T-helper 22 cell (primary cell): ENCODE results near the gene GPD1.
"Not testable (repeated sequence)": the region's sequence is repeated elsewhere in the genome, so short reads cannot be mapped to it uniquely, and the experiment has no call there.

Experiments used
- DNase-seq: peaks from one replicate; pipeline ENCODE4 v3.0.0-alpha.2; 2020; ENCODE audit warnings: low read depth

GPD1 gene

DNA sequence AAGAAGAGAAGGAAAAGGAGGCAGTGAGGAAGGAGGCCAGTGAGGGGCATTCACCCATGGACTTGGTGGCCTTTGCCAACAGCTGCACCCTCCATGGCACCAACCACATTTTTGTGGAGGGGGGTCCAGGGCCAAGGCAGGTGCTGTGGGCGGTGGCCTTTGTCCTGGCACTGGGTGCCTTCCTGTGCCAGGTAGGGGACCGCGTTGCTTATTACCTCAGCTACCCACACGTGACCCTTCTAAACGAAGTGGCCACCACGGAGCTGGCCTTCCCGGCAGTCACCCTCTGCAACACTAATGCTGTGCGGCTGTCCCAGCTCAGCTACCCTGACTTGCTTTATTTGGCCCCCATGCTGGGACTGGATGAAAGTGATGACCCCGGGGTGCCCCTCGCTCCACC is 30.1 kb upstream of the GPD1 start:
- DNase-seq, result no peak

GRCh38 chr12:50074936-50075807 is 28.6 kb upstream of the GPD1 start:
- DNase-seq, result peak; percentile 52

DNA sequence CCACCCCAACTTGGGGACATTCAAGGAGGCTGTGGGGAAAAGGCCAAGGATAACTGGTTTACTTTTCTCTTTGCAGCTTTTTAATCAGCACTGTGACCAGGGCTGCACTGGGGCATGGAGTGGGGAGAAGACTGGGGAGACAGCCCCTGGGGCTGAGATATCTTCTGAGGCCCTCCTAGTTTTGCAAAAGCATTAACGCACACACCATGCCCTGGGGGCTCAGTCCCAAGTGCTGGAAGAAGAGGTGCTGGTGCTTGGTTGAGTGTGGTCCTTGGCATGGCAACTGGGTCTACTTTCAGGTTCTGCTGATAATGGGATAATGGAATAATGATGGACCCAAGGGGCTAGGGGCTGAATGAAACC is 28.0 kb upstream of the GPD1 start:
- DNase-seq, result no peak

- DNase-seq, result no peak
Measured at GRCh38 chr12:50077099-50077498, 26.7 kb upstream of the GPD1 start.

DNA sequence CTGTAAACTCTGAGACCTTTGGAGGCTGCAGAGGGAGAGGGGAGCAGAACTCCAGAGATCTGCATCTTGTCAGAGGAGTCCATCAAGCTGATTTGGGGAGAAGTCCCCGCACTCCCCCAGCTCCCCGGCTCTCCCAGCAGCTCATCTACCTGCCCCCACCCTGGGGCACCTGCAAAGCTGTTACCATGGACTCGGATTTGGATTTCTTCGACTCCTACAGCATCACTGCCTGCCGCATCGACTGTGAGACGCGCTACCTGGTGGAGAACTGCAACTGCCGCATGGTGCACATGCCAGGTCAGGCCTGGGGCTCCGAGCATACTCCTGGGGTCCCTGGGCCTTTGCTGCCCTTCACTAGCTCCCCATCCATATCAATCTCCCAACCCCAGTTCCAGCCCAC is 25.5 kb upstream of the GPD1 start:
- DNase-seq, result no peak

GRCh38 chr12:50079771-50080170 is 24.0 kb upstream of the GPD1 start:
- no peak for DNase-seq

DNA sequence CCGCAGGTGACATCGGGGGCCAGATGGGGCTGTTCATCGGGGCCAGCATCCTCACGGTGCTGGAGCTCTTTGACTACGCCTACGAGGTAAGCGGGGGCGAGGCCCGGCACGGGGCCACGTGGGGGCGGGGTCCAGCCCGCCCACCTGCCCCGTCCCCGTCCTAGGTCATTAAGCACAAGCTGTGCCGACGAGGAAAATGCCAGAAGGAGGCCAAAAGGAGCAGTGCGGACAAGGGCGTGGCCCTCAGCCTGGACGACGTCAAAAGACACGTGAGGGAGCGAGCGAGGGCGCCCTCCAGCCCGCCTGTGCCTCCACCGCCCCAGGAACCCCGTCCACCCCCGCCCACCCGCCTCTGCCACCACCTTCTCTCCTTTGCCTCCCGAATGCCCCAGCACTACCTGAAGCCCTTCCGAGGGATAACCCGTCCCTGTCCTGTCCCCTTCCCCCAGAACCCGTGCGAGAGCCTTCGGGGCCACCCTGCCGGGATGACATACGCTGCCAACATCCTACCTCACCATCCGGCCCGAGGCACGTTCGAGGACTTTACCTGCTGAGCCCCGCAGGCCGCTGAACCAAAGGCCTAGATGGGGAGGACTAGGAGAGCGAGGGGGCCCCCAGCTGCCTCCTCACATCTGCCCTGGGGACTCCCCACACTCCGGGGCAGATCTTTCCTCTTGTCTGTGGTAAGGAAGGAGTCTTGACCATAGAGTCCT is 22.6 kb upstream of the GPD1 start:
- DNase-seq, result no peak

DNA sequence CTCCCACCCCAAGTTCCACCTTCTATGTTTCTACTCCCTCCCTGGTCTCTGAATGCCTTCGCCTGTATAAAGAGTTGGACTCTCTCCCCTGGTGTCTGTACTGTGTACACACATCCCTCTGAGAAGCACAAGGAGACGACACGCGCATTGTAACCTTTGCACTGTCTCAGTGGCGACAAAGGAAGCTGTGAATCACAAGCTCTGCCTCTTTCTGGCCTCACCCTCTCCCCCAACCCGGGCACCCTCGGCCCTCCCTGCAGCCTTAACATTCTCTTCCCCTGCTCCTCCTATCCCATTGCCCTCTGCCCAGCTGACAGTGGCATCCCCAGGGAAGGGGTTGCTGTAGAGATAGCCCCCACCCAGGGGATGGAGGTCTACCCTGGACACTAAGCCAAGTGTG is 21.2 kb upstream of the GPD1 start:
- no peak for DNase-seq

GRCh38 chr12:50083301-50083700 is 20.5 kb upstream of the GPD1 start:
- no peak for DNase-seq

- DNase-seq, result not testable (repeated sequence)
Measured at GRCh38 chr12:50084409-50084774, 19.4 kb upstream of the GPD1 start.

- peak; percentile 81 for DNase-seq
Measured at GRCh38 chr12:50084775-50085614, 18.8 kb upstream of the GPD1 start, which contains the start of gene SMARCD1. Gene SMARCD1, plus strand, starts transcription at chr12:50085342. Its CDS starts 28 bp downstream, at chr12:50085370.

- no peak for DNase-seq
Measured at GRCh38 chr12:50085615-50086072, 18.2 kb upstream of the GPD1 start.

- no peak for DNase-seq
Measured at GRCh38 chr12:50086148-50086547, 17.7 kb upstream of the GPD1 start.

GRCh38 chr12:50087151-50087550 is 16.7 kb upstream of the GPD1 start:
- no peak for DNase-seq

DNA sequence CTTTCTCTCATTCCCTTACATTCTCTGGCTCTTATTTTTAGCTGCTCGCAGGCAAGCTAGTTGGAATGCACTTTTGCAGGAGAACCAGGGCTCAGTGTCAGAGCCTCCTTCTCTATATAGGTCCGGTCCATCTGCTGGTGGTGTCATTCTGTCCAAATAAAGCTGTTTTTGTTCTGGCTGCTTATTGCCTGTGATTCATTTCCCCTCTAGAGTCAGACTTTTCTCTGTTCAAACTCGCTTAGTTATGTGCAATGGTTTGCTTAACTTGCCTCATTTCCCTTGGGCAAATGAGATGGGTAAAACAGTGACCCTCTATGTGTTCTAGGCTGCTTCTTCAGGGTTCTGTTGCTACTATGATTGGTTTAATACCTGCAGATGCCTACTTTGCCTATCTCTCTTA is 15.8 kb upstream of the GPD1 start:
- no peak for DNase-seq

DNA sequence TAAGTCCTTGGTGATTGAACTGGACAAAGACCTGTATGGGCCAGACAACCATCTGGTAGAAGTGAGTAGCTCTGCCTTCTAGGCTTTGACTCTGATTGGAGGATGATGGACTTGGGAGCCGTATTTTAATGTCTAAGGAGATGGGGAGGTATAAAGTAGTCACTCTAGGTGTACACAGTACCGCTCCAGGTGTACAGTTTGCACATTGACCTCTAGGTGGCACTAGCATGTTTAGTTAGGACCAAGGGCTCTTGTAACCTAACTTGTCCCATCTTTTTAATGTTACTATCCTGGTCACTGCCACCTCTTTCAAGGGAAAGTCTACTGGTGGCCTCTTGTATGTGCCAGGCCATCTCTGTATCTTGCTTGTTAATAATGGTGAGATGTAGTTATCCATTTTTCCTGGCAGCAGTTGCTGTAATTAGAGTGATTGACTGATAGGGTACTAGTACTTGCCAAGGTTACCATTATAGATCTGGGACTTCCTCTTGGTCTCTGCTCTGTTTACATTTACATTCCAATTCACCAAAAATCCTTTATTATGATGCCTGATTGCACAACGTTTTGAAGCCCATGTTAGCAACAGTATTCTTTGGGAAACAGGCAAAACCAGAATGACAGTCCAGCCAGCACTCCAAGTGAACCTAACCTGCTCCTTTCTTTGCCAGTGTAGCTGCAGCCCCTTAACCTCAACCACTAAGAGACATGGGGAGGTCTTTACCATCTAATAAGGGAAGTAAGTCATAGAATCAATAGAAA is 15.1 kb upstream of the GPD1 start:
- DNase-seq, result no peak

GRCh38 chr12:50089730-50090129 is 14.1 kb upstream of the GPD1 start:
- DNase-seq, result no peak

GRCh38 chr12:50090391-50090790 is 13.4 kb upstream of the GPD1 start:
- DNase-seq, result no peak

GRCh38 chr12:50097952-50098351 is 5.9 kb upstream of the GPD1 start:
- no peak for DNase-seq

DNA sequence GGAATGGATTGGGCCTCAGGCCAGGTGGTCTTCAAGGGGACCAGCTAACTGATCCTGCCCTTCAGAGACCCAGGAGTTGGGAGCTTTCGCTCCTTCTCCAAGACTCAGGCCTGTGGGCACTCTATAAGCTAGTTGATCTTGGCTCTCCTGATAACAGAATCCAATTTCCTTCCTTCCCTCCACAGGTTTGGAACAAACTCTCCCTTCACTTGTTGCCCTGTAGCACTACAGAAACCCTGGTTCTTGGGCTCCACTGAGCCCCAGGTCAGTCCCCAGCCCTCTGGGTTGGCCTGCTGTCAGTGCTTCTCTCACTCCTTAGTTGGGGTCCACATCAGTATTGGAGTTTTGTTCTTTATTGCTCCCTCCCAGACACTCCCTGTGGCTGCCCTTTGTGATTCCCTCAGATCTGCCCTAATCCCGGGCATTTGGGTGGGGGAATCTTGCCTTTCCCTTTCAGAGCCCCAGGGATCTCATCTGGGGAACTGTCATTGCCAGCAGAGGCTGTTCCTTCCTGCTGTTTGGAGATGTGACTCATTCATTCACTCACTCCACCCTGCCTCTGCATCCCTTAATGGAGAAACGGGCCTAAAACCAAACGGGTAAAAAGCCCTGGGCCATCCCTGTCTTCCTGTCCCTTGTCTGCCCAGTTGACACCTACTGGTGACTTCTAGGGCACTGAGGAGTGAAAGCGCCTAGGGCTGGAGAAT is 4.4 kb upstream of the GPD1 start:
- no peak for DNase-seq

DNA sequence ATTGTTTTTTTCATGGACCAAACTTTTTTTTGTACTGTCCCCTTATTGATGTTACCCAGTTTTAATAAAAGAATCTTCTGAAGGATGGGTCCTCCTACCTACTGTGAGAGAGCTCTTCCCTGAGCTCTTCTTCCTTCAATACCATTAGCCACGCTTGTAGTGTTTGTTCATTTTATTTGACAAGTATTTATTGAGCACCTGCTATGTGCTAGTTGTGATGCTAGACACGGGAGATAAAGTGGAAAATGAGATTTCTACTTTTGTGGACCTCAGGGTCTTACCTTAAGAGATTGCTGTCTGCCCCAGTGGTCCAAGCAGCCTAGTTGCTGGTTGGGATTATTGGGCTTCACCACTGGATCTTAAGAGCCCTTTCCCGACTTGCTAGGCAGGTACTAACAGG is 3.2 kb upstream of the GPD1 start:
- no peak for DNase-seq
